ENCODE results near the gene SUCLG1. TPM values are rescaled to one million over a fixed set of nuclear protein-coding genes. Genes with fewer than 3 reads are reported as not detected.

SUCLG1 gene
- total RNA-seq, 1 experiment from 2014 or later, result 105 TPM

- ChIA-PET POLR2A (interaction anchor here (0.6 to 1.9 kb wide), 4 partner anchors 8 to 106 kb away, joined by 3 to 16 read pairs (median 3); partner anchors contain the start of gene SUCLG1), CTCF (no interaction called here)
- Mint-ChIP-seq H3K27ac (ENCODE audit: low read depth, unreplicated experiment) (no peak overlapping the region), H3K4me1 (ENCODE audit: insufficient read depth, unreplicated experiment) (peaks cover 11% of the 10 kb centered on the region), H3K9me3 (ENCODE audit: unreplicated experiment) (no peaks in the 10 kb centered on the region), H3K4me3 (ENCODE audit: unreplicated experiment) (no peak overlapping the region), H3K36me3 (ENCODE audit: insufficient read depth, unreplicated experiment) (no peaks in the 10 kb centered on the region), H3K27me3 (ENCODE audit: insufficient read depth, unreplicated experiment) (no peaks in the 10 kb centered on the region)
- intact Hi-C loops (cut with micrococcal nuclease), result no loop called here
- no TSS peak for BruUV-seq (replicated peaks)
- no peak for DNase-seq (ENCODE audit: unreplicated experiment)
- no peak for TF ChIP-seq CTCF (IDR thresholded peaks at IDR 0.05; ENCODE audit: unreplicated experiment)
These were observed 8.3 kb upstream of the SUCLG1 start for GRCh38 chr2:84467389-84467788.

- no TSS peak for BruUV-seq (replicated peaks)
- POLR2A ChIA-PET, result interaction anchor here (0.7 to 1.4 kb wide), 2 partner anchors 9 to 11 kb away, joined by 3 to 4 read pairs; no protein-coding TSS in a partner anchor
- no peak overlapping the region for H3K4me3 Mint-ChIP-seq (ENCODE audit: unreplicated experiment)
- peaks cover 11% of the 10 kb centered on the region for H3K4me1 Mint-ChIP-seq (ENCODE audit: insufficient read depth, unreplicated experiment)
- no peak for TF ChIP-seq CTCF (IDR thresholded peaks at IDR 0.05; ENCODE audit: unreplicated experiment)
- CTCF ChIA-PET, result interaction anchor here (0.7 to 0.8 kb wide), 3 partner anchors 11 to 15 kb away, joined by 3 read pairs; no protein-coding TSS in a partner anchor
- no peaks in the 10 kb centered on the region for H3K36me3 Mint-ChIP-seq (ENCODE audit: insufficient read depth, unreplicated experiment)
- H3K9me3 Mint-ChIP-seq (ENCODE audit: unreplicated experiment), result no peaks in the 10 kb centered on the region
- no peak overlapping the region for H3K27ac Mint-ChIP-seq (ENCODE audit: low read depth, unreplicated experiment)
- intact Hi-C loops (cut with micrococcal nuclease), result no loop called here
- DNase-seq (ENCODE audit: unreplicated experiment), result no peak
- H3K27me3 Mint-ChIP-seq (ENCODE audit: insufficient read depth, unreplicated experiment), result no peaks in the 10 kb centered on the region
These were observed 2.2 kb upstream of the SUCLG1 start for GRCh38 chr2:84461310-84461709.

- DNase-seq (ENCODE audit: unreplicated experiment), result no peak
- Mint-ChIP-seq H3K36me3 (ENCODE audit: insufficient read depth, unreplicated experiment) (peaks cover 5% of the 10 kb centered on the region), H3K4me1 (ENCODE audit: insufficient read depth, unreplicated experiment) (peaks cover 11% of the 10 kb centered on the region), H3K4me3 (ENCODE audit: unreplicated experiment) (no peak overlapping the region), H3K27me3 (ENCODE audit: insufficient read depth, unreplicated experiment) (no peaks in the 10 kb centered on the region), H3K27ac (ENCODE audit: low read depth, unreplicated experiment) (no peak overlapping the region), H3K9me3 (ENCODE audit: unreplicated experiment) (no peaks in the 10 kb centered on the region)
- no TSS peak for BruUV-seq (replicated peaks)
- intact Hi-C loops (cut with micrococcal nuclease), result no loop called here
- TF ChIP-seq CTCF (IDR thresholded peaks at IDR 0.05; ENCODE audit: unreplicated experiment), result no peak
- POLR2A ChIA-PET, result interaction anchor here (0.7 to 4.0 kb wide), 5 partner anchors 11 to 465 kb away, joined by 3 to 45 read pairs (median 15); partner anchors contain the start of gene TMSB10
- CTCF ChIA-PET, result interaction anchor here (0.8 kb wide), 2 partner anchors 12 to 14 kb away, joined by 3 read pairs; no protein-coding TSS in a partner anchor
These were observed 1.6 kb upstream of the SUCLG1 start for GRCh38 chr2:84460670-84461069.

DNA sequence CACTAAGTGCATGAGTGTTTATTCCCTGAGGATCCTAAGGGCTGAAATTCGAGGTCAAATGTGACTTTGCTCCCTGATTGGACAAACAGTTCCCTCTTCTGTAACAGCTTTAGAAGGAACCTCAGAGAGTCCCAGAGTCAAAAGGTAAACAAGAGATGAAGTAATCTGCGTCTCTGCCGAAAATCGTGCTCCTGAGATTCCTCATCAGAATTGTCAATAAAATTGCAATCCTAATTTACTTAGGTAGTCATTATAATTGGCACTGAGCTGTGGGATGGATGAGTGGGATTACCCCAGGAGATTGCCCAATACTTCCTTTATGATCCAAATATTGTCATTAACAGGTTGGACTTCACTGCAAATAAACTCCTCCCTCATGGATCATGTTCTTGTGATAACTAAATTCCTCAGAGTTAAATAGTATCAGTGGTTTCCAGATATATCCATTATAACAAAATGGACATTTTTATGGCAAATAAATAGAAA is 907 bp upstream of the SUCLG1 start:
- POLR2A ChIA-PET, result interaction anchor here (0.7 to 4.0 kb wide), 13 partner anchors 8 to 487 kb away, joined by 3 to 45 read pairs (median 7); partner anchors contain the start of genes TMSB10 and TRABD2A
- H3K4me3 Mint-ChIP-seq (ENCODE audit: unreplicated experiment), result peak overlapping the region; percentile 91
- H3K27me3 Mint-ChIP-seq (ENCODE audit: insufficient read depth, unreplicated experiment), result no peaks in the 10 kb centered on the region
- DNase-seq (ENCODE audit: unreplicated experiment), result peak; percentile 36
- peaks cover 11% of the 10 kb centered on the region for H3K4me1 Mint-ChIP-seq (ENCODE audit: insufficient read depth, unreplicated experiment)
- intact Hi-C loops (cut with micrococcal nuclease), result no loop called here
- peaks cover 7% of the 10 kb centered on the region for H3K36me3 Mint-ChIP-seq (ENCODE audit: insufficient read depth, unreplicated experiment)
- no peak for TF ChIP-seq CTCF (IDR thresholded peaks at IDR 0.05; ENCODE audit: unreplicated experiment)
- no TSS peak for BruUV-seq (replicated peaks)
- CTCF ChIA-PET, result interaction anchor here (0.6 to 1.6 kb wide), 4 partner anchors 12 to 466 kb away, joined by 3 to 5 read pairs (median 4); no protein-coding TSS in a partner anchor
- H3K9me3 Mint-ChIP-seq (ENCODE audit: unreplicated experiment), result no peaks in the 10 kb centered on the region
- H3K27ac Mint-ChIP-seq (ENCODE audit: low read depth, unreplicated experiment), result peak overlapping the region; percentile 97
